ENCODE data around the gene GRK1. TPM values are rescaled to one million over a fixed set of nuclear protein-coding genes. Genes with fewer than 3 reads are reported as not detected.

The GRK1 gene
- total and polyA plus RNA-seq, 2 experiments from 2014 or later = not detected

- ATAC-seq (no peak), DNase-seq (ENCODE audit: low spot score) (no peak)
- no peaks in the 10 kb centered on the region for H3K36me3 Mint-ChIP-seq (ENCODE audit: low read depth)
- peaks cover 3% of the 10 kb centered on the region; the same call in 1 of the 3 replicates for H3K4me1 Mint-ChIP-seq
- H3K4me1 ChIP-seq (ENCODE audit: insufficient read depth) = no peaks in the 10 kb centered on the region
- no peak for TF ChIP-seq POLR2AphosphoS5 (IDR thresholded peaks at IDR 0.05; ENCODE audit: low read depth)
- H3K27me3 ChIP-seq (ENCODE audit: insufficient read depth) = no peaks in the 10 kb centered on the region
- H3K27me3 Mint-ChIP-seq (ENCODE audit: insufficient read depth, low read depth, poor library complexity) = peaks cover 2% of the 10 kb centered on the region
- peaks cover 3% of the 10 kb centered on the region; the same call in 1 of the 3 replicates for H3K9me3 Mint-ChIP-seq
- H4K20me1 ChIP-seq (replicated peaks; ENCODE audit: insufficient read depth) = no peaks in the 10 kb centered on the region
- H3K4me2 ChIP-seq = no peak overlapping the region
- H3K27ac ChIP-seq (ENCODE audit: low read depth) = no peak overlapping the region
- no peak overlapping the region for H3K4me3 ChIP-seq
- H3F3A ChIP-seq (replicated peaks; ENCODE audit: low read depth) = no peaks in the 10 kb centered on the region
- H3K36me3 ChIP-seq (ENCODE audit: insufficient read depth) = no peaks in the 10 kb centered on the region
- no peak overlapping the region for H3K27ac Mint-ChIP-seq
- no peaks in the 10 kb centered on the region for H3K79me2 ChIP-seq (replicated peaks; ENCODE audit: insufficient read depth)
- no peaks in the 10 kb centered on the region for H3K9me2 ChIP-seq (ENCODE audit: insufficient read depth)
- H3K4me3 Mint-ChIP-seq = no peak overlapping the region
- H2AFZ ChIP-seq = no peak overlapping the region
These were observed 2.8 kb downstream of the GRK1 start for GRCh38 chr13:113669755-113670341.

GRCh38 chr13:113670541-113670940 is 3.5 kb downstream of the GRK1 start:
- H3K9me3 Mint-ChIP-seq = peaks cover 3% of the 10 kb centered on the region; the same call in 1 of the 3 replicates
- H3K4me3 Mint-ChIP-seq = no peak overlapping the region
- Histone ChIP-seq H4K20me1 (replicated peaks; ENCODE audit: insufficient read depth) (no peaks in the 10 kb centered on the region), H3K27me3 (ENCODE audit: insufficient read depth) (no peaks in the 10 kb centered on the region), H3K36me3 (ENCODE audit: insufficient read depth) (no peaks in the 10 kb centered on the region), H3K4me3 (no peak overlapping the region), H3K9me2 (ENCODE audit: insufficient read depth) (no peaks in the 10 kb centered on the region), H3K4me1 (ENCODE audit: insufficient read depth) (no peaks in the 10 kb centered on the region), H3K27ac (ENCODE audit: low read depth) (no peak overlapping the region), H3K79me2 (replicated peaks; ENCODE audit: insufficient read depth) (no peaks in the 10 kb centered on the region), H2AFZ (no peak overlapping the region), H3F3A (replicated peaks; ENCODE audit: low read depth) (no peaks in the 10 kb centered on the region), H3K4me2 (no peak overlapping the region)
- no peak for DNase-seq (ENCODE audit: low spot score)
- H3K27me3 Mint-ChIP-seq (ENCODE audit: insufficient read depth, low read depth, poor library complexity) = peaks cover 2% of the 10 kb centered on the region
- no peak for ATAC-seq
- H3K4me1 Mint-ChIP-seq = no peaks in the 10 kb centered on the region
- H3K36me3 Mint-ChIP-seq (ENCODE audit: low read depth) = no peaks in the 10 kb centered on the region
- no peak overlapping the region for H3K27ac Mint-ChIP-seq
- TF ChIP-seq EZH2 (IDR thresholded peaks at IDR 0.05; ENCODE audit: low read depth, unreplicated experiment) (no peak), JUNB (IDR thresholded peaks at IDR 0.05; ENCODE audit: unreplicated experiment) (no peak), CTCF (conservative IDR thresholded peaks at IDR 0.05; ENCODE audit: low read depth in 2 of 2) (no peak), NANOG (IDR thresholded peaks at IDR 0.05; ENCODE audit: borderline replicate concordance) (no peak), STAT1 (IDR thresholded peaks at IDR 0.05; ENCODE audit: unreplicated experiment) (no peak), CREB1 (CRISPR knock-in tag; IDR thresholded peaks at IDR 0.05; ENCODE audit: low read depth) (no peak), EZH2phosphoT487 (IDR thresholded peaks at IDR 0.05; ENCODE audit: unreplicated experiment) (no peak), ZNF331 (CRISPR knock-in tag; IDR thresholded peaks at IDR 0.05; ENCODE audit: low read depth) (no peak), ETS1 (IDR thresholded peaks at IDR 0.05) (no peak), ZNF462 (CRISPR knock-in tag; IDR thresholded peaks at IDR 0.05) (no peak)

All from GM23338 (cell line).